ENCODE measurements around the gene NSD1. TPM values are rescaled to one million over a fixed set of nuclear protein-coding genes. Genes with fewer than 3 reads are reported as not detected.

NSD1 gene
- total and polyA plus RNA-seq, 7 experiments from 2014 or later = 57.0 to 126 (median 114) TPM

DNA sequence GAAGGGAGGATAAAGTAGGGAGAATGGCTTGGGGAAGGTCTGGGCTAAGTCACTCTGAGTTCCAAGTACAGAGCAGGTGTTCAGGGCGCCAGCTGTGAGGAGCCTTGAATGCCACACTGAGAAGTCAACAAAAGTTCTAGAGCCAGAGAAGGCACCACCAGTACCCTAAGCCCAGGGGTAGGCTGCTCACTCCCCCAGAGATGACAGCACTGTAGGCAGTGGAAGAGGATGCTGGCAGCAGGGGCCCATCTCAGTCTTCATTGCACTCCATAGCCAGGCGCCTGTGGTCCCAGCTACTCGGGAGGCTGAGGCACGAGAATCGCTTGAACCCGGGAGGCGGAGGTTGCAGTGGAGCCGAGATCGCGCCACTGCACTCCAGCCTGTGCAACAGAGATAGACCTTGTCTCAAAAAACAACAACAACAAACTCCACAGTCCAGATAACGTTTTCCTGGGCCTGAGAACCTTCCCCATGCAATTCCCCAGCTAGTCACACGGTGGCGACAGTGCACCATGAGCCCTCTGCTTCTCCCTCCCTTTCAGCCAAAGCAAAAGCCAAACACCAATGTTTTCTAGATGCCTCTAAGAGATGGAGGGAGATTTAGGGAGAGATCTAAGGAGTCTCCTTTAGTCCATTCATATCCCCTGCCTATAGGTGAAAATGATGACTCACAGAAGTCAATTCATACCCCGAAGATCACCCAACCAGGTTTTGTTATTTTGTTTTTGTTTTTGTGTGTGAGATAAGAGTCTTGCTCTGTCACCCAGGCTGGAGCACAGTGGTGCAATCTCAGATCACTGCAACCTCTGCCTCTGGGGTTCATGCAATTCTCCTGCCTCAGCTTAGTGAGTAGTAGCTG is 19.8 kb upstream of the NSD1 start:
- H3K4me1 Mint-ChIP-seq = peaks cover 10 to 30% (median 20%) of the 10 kb centered on the region in 7 donors

DNA sequence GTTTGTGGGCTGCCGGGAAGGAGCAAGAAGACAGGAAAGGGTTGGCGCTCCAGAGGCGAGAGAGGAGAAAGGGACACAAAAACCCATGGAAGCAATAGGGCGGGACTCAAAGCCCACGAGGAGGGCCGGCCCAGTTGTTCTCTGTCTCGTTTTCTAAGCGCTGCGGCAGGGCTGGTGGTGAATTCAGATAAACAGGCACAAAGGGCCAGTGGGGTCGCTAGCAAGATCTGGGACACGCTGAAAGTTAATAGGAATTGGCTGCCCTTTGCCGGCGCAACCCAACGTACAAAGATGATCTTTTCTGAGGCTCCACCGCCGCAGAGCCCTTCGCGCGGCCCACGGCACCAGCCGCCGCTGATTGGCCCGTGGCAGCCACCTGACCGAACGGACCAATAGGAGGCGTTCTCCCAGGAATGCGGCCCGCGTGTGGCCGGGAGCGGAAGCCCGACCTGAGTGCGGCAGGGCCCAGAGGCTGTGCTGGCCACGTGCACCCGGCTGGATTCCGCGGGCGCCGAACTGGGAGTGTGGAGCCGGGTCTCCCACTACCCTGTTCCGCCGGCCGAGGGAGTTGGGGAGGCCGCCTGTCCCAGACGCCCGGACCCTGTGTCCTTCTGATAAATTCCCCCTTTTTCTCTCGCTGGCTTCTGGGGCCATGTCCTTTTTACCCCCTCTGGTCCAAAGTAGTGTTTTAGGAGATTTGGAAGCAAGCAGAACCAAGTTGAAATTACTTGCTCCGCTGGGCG is 16.8 kb upstream of the NSD1 start:
- Mint-ChIP-seq H3K36me3 (peaks cover 0 to 4% (median 0%) of the 10 kb centered on the region in 5 donors), H3K27me3 (no peaks in the 10 kb centered on the region), H3K27ac (peak overlapping the region; percentile 26 to 94 (median 87)), H3K4me1 (peaks cover 10 to 27% (median 20%) of the 10 kb centered on the region in 7 donors), H3K9me3 (peaks cover 0 to 1% (median 0%) of the 10 kb centered on the region in 11 donors), H3K4me3 (peak overlapping the region; percentile 47 to 81 (median 74))
- DNase-seq (peak; percentile 67 to 81 (median 78)), ATAC-seq (peak; percentile 97)
- Histone ChIP-seq H3K36me3 (ENCODE audit: control insufficient read depth in 2 of 3, insufficient read depth in 3 of 3, low read length in 3 of 3) (no peaks in the 10 kb centered on the region), H3K4me3 (ENCODE audit: low read length) (peak overlapping the region; percentile 34), H3K27ac (ENCODE audit: low read depth, low read length) (peak overlapping the region; percentile 48), H3K4me1 (ENCODE audit: control insufficient read depth in 2 of 2, insufficient read depth in 2 of 2, low read length in 2 of 2) (peaks cover 9 to 12% of the 10 kb centered on the region in 2 donors), H3K27me3 (ENCODE audit: control insufficient read depth in 2 of 2, insufficient read depth in 2 of 2, low read length in 2 of 2) (no peaks in the 10 kb centered on the region), H3K9me3 (ENCODE audit: control insufficient read depth in 2 of 3, low read length in 3 of 3) (no peaks in the 10 kb centered on the region)
- POLR2A ChIA-PET = interaction anchor here (0.6 kb wide), 2 partner anchors 186 to 653 kb away, joined by 3 read pairs; no protein-coding TSS in a partner anchor
- CTCF ChIA-PET = interaction anchor here (1.1 kb wide), 1 partner anchor 13 kb away, joined by 3 read pairs; no protein-coding TSS in a partner anchor
- intact Hi-C loops (cut with micrococcal nuclease) = loop anchor here (1.0 to 10.0 kb wide), 4 partner anchors 88 to 1088 kb away; partner anchors contain the start of genes HNRNPAB (in 1 of the 2) and PDLIM7 (in 1 of the 2)

More for the DNA sequence above, 19.8 kb upstream of the NSD1 start:
- H3K9me3 Mint-ChIP-seq = peaks cover 0 to 1% (median 0%) of the 10 kb centered on the region in 11 donors
- ATAC-seq (peak; percentile 77), DNase-seq (peak; percentile 59 to 83 (median 75))
- H3K27ac Mint-ChIP-seq = peak overlapping the region in 3 of 9 donors; percentile 33 to 80 (median 67)
- H3K27me3 Mint-ChIP-seq = no peaks in the 10 kb centered on the region
- Histone ChIP-seq H3K27me3 (ENCODE audit: control insufficient read depth in 2 of 2, insufficient read depth in 2 of 2, low read length in 2 of 2) (no peaks in the 10 kb centered on the region), H3K9me3 (ENCODE audit: control insufficient read depth in 2 of 3, low read length in 3 of 3) (no peaks in the 10 kb centered on the region), H3K4me3 (ENCODE audit: low read length) (no peak overlapping the region), H3K27ac (ENCODE audit: low read depth, low read length) (no peak overlapping the region), H3K36me3 (ENCODE audit: control insufficient read depth in 2 of 3, insufficient read depth in 3 of 3, low read length in 3 of 3) (no peaks in the 10 kb centered on the region), H3K4me1 (ENCODE audit: control insufficient read depth in 2 of 2, insufficient read depth in 2 of 2, low read length in 2 of 2) (peaks cover 9 to 12% of the 10 kb centered on the region in 2 donors)
- intact Hi-C loops (cut with micrococcal nuclease) = loop anchor here (1.0 to 10.0 kb wide), 17 partner anchors 20 to 1091 kb away; partner anchors contain the start of genes NSD1 (in 2 of the 2), HNRNPAB (in 1 of the 2), PDLIM7 (in 1 of the 2) and PRELID1 (in 1 of the 2)
- H3K36me3 Mint-ChIP-seq = peaks cover 0 to 4% (median 0%) of the 10 kb centered on the region in 5 donors
- ChIA-PET POLR2A (interaction anchor here (0.6 to 3.3 kb wide), 6 partner anchors 18 to 83 kb away, joined by 3 to 22 read pairs (median 4); partner anchors contain the start of gene NSD1), CTCF (interaction anchor here (0.5 to 3.4 kb wide), 33 partner anchors 14 to 1386 kb away, joined by 3 to 14 read pairs (median 4); partner anchors contain the start of genes FGFR4 and NSD1)
- H3K4me3 Mint-ChIP-seq = peak overlapping the region in 1 of 10 donors; percentile 47

DNA sequence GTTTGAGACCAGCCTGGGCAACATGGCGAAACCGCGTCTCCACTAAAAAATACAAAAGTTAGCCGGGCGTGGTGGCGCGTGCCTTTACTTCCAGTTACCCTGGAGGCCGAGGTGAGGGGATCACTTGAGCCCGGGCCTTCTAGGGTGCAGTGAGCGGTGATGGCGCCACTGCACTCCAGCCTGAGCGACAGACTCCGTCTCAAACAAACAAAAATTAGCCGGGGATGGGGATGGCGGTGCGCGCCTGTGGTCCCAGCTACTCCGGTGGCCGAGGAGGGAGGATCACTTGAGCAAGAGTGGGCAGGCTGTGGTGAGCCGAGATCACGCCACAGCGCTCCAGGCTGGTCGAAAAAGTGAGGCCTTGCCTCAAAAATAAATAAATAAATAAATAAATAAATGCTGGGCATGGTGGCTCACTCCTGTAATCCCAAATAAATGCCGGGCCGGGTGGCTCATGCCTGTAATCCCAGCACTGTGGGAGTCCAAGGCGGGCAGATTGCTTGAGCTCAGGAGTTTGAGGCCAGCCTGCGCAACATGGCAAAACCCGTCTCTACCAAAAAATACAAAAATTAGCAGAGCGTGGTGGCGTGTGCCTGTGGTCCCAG is 16.0 kb upstream of the NSD1 start:
- intact Hi-C loops (cut with micrococcal nuclease) = loop anchor here (1.0 to 10.0 kb wide), 4 partner anchors 87 to 1087 kb away; partner anchors contain the start of genes HNRNPAB (in 1 of the 2) and PDLIM7 (in 1 of the 2)
- POLR2A ChIA-PET = interaction anchor here (0.6 to 1.0 kb wide), 4 partner anchors 17 to 654 kb away, joined by 3 to 5 read pairs (median 3); no protein-coding TSS in a partner anchor
- H3K4me3 ChIP-seq (ENCODE audit: low read length) = no peak overlapping the region
- no peaks in the 10 kb centered on the region for H3K36me3 ChIP-seq (ENCODE audit: control insufficient read depth in 2 of 3, insufficient read depth in 3 of 3, low read length in 3 of 3)
- H3K4me1 Mint-ChIP-seq = peaks cover 10 to 24% (median 19%) of the 10 kb centered on the region in 7 donors
- peaks cover 9 to 12% of the 10 kb centered on the region in 2 donors for H3K4me1 ChIP-seq (ENCODE audit: control insufficient read depth in 2 of 2, insufficient read depth in 2 of 2, low read length in 2 of 2)
- DNase-seq = no peak
- H3K4me3 Mint-ChIP-seq = peak overlapping the region in 5 of 10 donors; percentile 47 to 77 (median 73)
- CTCF ChIA-PET = interaction anchor here (0.6 to 1.1 kb wide), 2 partner anchors 12 to 86 kb away, joined by 3 to 6 read pairs; no protein-coding TSS in a partner anchor
- H3K27ac Mint-ChIP-seq = peak overlapping the region in 7 of 9 donors; percentile 26 to 90 (median 88)
- H3K9me3 Mint-ChIP-seq = peaks cover 0 to 1% (median 0%) of the 10 kb centered on the region in 11 donors
- H3K27me3 ChIP-seq (ENCODE audit: control insufficient read depth in 2 of 2, insufficient read depth in 2 of 2, low read length in 2 of 2) = no peaks in the 10 kb centered on the region
- peaks cover 0 to 4% (median 0%) of the 10 kb centered on the region in 5 donors for H3K36me3 Mint-ChIP-seq
- no peak for ATAC-seq
- H3K27ac ChIP-seq (ENCODE audit: low read depth, low read length) = no peak overlapping the region
- H3K27me3 Mint-ChIP-seq = no peaks in the 10 kb centered on the region
- no peaks in the 10 kb centered on the region for H3K9me3 ChIP-seq (ENCODE audit: control insufficient read depth in 2 of 3, low read length in 3 of 3)

DNA sequence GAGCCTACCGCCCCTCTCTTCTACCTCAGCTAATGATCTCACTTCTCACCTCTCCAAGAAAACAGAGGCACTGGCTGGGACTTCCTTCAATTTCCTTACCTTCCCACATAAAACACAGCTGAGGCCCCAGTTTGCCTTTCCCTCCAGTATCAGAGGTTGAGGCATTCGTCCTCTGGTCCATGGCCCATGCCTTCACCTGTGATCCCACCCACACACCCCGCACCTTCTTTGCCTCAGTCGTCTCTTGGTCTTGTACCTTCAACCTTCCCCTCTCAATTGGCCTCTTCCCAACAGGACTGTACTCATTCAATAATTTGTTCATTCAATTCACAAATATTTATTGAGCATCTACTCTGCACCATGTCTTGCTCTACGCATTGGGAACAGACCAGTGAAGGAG is 11.0 kb upstream of the NSD1 start:
- H3K36me3 Mint-ChIP-seq = no peaks in the 10 kb centered on the region

DNA sequence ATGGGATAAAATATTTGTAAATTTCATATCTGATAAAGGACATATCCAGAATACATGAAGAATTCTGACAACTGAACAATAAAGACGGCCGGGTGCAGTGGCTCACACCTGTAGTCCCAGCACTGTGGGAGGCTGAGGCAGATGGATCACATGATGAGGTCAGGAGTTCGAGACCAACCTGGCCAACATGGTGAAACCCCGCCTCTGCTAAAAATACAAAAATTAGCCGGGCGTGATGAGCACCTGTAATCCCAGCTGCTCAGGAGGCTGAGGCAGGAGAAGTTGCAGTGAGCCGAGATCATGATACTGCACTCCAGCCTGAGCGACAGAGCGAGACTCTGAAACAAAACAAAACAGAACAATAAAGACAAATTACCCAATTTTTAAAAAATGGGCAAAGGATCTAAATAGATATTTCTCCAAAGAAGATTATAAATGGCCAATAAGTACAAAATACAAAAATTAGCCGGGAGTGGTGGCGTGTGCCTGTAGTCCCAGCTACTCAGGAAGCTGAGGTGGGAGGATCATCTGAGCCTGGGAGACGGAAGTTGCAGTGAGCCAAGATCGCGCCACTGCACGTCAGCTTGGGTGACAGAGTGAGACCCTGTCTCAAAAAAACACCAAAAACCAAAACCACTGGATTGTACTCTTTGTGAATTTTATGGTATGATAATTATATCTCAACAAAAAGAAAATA is 9.6 kb upstream of the NSD1 start:
- Histone ChIP-seq H3K27ac (ENCODE audit: low read depth, low read length) (no peak overlapping the region), H3K4me1 (ENCODE audit: control insufficient read depth in 2 of 2, insufficient read depth in 2 of 2, low read length in 2 of 2) (peaks cover 6 to 10% of the 10 kb centered on the region in 2 donors), H3K9me3 (ENCODE audit: control insufficient read depth in 2 of 3, low read length in 3 of 3) (no peaks in the 10 kb centered on the region), H3K4me3 (ENCODE audit: low read length) (no peak overlapping the region), H3K27me3 (ENCODE audit: control insufficient read depth in 2 of 2, insufficient read depth in 2 of 2, low read length in 2 of 2) (no peaks in the 10 kb centered on the region), H3K36me3 (ENCODE audit: control insufficient read depth in 2 of 3, insufficient read depth in 3 of 3, low read length in 3 of 3) (no peaks in the 10 kb centered on the region)
- Mint-ChIP-seq H3K27me3 (no peaks in the 10 kb centered on the region), H3K9me3 (peaks cover 0 to 4% (median 0%) of the 10 kb centered on the region in 11 donors), H3K27ac (peak overlapping the region in 4 of 9 donors; percentile 22 to 59 (median 54)), H3K36me3 (no peaks in the 10 kb centered on the region), H3K4me3 (no peak overlapping the region), H3K4me1 (peaks cover 10 to 18% (median 14%) of the 10 kb centered on the region in 7 donors)
- ChIA-PET CTCF (interaction anchor here (0.7 kb wide), 1 partner anchor 36 kb away, joined by 3 read pairs; no protein-coding TSS in a partner anchor), POLR2A (interaction anchor here (1.0 to 2.6 kb wide), 2 partner anchors 9 to 10 kb away, joined by 4 to 9 read pairs; partner anchors contain the start of gene NSD1)
- ATAC-seq (peak; percentile 12), DNase-seq (no peak)
- intact Hi-C loops (cut with micrococcal nuclease) = loop anchor here in 1 of 2 donors (1.0 kb wide), 1 partner anchor 9 kb away; the partner anchor contains the start of gene NSD1

More for the DNA sequence above, 11.0 kb upstream of the NSD1 start:
- Histone ChIP-seq H3K36me3 (ENCODE audit: control insufficient read depth in 2 of 3, insufficient read depth in 3 of 3, low read length in 3 of 3) (no peaks in the 10 kb centered on the region), H3K4me3 (ENCODE audit: low read length) (no peak overlapping the region), H3K27ac (ENCODE audit: low read depth, low read length) (no peak overlapping the region), H3K9me3 (ENCODE audit: control insufficient read depth in 2 of 3, low read length in 3 of 3) (no peaks in the 10 kb centered on the region), H3K4me1 (ENCODE audit: control insufficient read depth in 2 of 2, insufficient read depth in 2 of 2, low read length in 2 of 2) (no peaks in the 10 kb centered on the region), H3K27me3 (ENCODE audit: control insufficient read depth in 2 of 2, insufficient read depth in 2 of 2, low read length in 2 of 2) (no peaks in the 10 kb centered on the region)
- ChIA-PET CTCF (interaction anchor here (0.7 kb wide), 1 partner anchor 38 kb away, joined by 3 read pairs; no protein-coding TSS in a partner anchor), POLR2A (interaction anchor here (1.5 kb wide), 1 partner anchor 11 kb away, joined by 4 read pairs; the partner anchor contains the start of gene NSD1)
- ATAC-seq = no peak
- no peak for DNase-seq
- H3K27ac Mint-ChIP-seq = no peak overlapping the region
- intact Hi-C loops (cut with micrococcal nuclease) = no loop called here
- H3K4me3 Mint-ChIP-seq = no peak overlapping the region
- H3K4me1 Mint-ChIP-seq = peaks cover 0 to 12% (median 4%) of the 10 kb centered on the region in 7 donors
- H3K27me3 Mint-ChIP-seq = no peaks in the 10 kb centered on the region
- peaks cover 0 to 4% (median 0%) of the 10 kb centered on the region in 11 donors for H3K9me3 Mint-ChIP-seq

Data from naive thymus-derived CD4-positive, alpha-beta T cell (primary cell).